Activated T-cell treated with anti-CD3 and anti-CD28 coated beads for 48 hours (primary cell): ENCODE results near the gene PRRT1.
A peak's percentile ranks its signal among the peaks of the same experiment; 100 is the strongest.
"Not testable (repeated sequence)": the region's sequence is repeated elsewhere in the genome, so short reads cannot be mapped to it uniquely, and the experiment has no call there.

Source experiments
- DNase-seq: peaks from one replicate; pipeline ENCODE4 v3.0.0-alpha.2; 2020; ENCODE audit warnings: low read depth

Gene PRRT1

DNA sequence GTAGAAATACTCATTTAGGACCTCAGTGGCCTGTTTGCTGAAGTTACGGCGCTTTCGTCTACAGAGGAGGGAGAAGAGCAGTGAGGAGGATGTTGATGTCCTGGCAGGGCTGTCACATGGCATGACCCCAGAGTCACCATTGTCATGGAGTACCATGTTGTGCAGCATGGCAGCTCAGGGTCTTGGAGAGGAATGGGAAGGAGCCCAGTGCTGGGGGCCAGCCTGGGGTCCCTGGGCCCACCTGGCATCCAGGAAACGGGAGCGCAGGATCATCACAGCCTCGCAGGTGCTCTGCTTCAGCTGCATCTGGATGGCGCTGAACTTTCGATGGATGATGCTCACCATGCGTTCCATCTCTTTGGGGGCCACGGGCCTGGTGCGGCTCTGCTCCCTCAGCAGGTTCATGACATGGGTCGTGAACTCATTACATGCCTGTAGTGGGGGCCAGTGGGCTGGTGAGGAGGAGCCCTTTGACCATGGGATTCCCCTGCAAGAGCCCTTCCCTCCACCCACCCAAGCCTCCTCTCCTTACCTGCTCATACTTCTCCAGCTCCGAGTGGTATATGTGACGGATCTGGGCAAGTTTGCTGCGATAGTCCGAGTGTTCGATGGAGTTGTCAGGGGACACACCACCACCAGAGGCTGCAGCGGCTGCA, 36.1 kb upstream of the PRRT1 start:
- DNase-seq = not testable (repeated sequence)

DNA sequence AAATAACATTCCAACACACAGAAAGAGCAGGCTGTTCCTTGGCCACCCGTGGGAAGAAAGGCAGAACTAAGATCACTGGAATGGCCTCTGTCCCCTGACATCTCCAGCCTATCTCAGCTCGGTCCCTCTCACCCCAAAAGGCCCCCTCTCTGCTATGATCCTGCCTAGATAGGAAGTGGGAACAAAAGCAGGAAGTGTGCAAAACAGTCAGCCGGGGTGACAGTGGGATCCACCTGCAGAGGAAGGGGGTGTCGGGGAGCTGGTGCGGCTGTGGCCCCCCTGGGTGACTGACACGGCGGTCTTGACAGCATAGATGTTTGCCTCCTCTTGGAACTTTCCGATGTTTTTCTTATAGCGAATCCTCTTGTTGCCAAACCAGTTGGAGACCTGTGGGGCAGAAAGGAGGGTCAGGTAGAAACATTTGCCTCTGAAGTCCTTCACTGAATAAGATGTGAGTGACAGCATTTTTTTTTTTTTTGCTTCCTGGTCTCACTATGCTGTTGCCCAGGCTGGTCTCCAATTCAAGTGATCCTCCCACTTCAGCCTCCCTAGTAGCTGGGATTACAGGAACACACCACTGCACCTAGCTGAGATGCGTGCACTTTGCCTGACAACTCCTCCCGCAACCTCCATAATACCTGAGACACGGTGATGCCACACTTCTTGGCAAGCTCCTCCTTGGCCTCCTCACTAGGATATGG, 35.4 kb upstream of the PRRT1 start:
- DNase-seq = no peak

DNA sequence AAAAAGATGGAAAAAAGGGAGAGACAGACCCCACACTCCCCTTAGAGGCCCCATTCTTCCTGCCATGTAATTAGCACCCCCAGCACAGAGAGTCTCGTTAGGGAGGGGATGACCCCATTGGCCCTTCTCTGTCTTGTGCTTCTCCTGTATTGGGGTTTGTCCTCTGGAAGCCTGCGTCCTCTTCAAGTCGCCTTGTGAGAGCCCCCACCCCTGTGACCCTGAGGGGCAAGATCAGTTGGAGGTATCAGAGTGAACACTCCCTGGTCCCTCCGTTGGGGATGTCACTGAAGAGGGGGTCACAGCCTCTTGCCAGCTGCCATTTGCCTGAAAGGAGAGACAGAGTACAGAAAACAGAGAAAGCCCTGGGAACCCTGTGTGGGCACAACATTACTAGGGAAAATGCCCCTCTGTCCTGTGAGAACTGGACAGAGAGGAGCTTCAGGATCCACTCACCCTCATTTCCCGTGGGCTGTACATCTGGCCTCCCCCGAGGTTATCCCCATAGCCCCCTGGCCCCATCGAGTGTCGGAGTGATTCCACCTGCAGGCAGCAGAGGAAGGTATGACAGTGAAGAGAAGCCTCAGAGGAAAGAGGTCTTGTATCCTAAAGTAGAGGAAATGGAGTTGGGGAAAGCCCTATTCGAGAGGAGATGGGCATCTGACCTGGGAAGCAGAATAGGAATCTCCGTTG, 34.6 kb upstream of the PRRT1 start:
- not testable (repeated sequence) for DNase-seq

DNA sequence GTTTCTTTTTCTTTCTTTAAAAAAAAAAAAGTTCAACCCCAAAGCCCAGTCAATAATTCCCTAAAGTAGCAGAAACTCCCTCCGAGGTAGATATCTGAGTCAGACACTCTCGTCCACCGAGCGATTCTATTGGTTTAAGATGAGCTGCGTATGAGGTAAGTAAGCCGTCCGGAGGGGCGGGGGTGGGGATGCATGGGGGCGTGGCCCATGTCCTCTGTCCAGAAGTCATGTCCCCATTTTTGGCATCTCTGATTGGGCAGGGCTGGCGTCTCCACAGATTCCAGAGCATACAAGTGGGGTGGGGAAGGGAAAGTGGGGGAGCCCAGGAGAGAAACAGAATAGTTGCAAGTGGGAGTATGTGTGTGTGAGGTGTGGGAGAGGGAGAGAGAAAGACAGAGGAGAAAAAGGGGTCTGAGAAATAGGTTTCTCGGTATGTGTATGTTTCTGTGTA, 34.0 kb upstream of the PRRT1 start:
- DNase-seq = peak; percentile 52

GRCh38 chr6:32184084-32184640, 32.4 kb upstream of the PRRT1 start, which contains the start of gene AGER:
AGER (minus strand) TSS chr6:32184253; CDS start chr6:32184222, 31 bp downstream.
- DNase-seq = no peak

- no peak for DNase-seq
Measured at GRCh38 chr6:32183483-32184083, 31.8 kb upstream of the PRRT1 start.

GRCh38 chr6:32183030-32183429, 31.3 kb upstream of the PRRT1 start:
- no peak for DNase-seq

DNA sequence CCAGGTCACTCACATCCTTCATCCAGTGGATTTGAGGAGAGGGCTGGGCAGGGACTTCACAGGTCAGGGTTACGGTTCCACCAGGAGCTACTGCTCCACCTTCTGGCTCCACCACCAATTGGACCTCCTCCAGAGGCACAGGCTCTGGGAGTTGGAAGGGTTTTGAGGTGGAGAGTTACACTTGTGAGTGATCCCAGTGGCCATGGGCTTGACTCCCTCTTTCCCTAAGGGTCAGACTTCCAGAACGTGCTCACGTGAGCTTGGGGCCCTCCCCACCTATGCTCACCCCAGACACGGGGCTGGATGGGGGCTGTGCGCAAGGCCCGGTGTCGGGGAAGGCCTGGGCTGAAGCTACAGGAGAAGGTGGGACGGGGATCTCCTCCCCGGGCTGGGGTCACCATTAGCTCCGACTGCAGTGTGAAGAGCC, 30.8 kb upstream of the PRRT1 start:
- DNase-seq = no peak

DNA sequence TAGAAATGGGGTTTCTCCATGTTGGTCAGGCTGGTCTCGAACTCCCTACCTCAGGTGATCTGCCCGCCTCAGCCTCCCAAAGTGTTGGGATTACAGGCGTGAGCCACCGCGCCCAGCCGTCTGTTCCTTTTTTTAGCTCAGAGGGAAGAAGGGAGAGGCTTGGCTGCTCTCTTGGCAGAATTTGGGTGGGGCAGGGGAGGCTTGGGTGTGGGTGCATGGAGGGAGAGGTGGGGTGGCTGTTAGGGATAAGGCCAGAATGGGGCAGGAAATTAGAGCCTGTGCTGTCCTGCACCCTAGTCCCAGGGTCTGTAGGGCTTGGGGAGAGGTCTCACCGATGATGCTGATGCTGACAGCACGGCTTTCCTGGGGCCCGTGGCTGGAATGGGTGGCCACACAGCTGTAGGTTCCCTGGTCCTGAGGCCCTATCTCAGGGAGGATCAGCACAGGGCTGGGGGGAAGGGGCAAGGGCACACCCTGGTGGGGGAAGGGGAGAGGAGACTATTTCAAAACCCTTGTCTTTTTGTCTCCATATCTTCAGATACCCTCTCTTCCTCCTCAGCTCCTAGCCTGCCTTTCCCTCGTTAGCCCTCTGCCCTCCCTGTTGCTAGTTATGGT, 30.3 kb upstream of the PRRT1 start:
- DNase-seq = no peak

- DNase-seq = no peak
Measured at GRCh38 chr6:32181148-32181702, 29.5 kb upstream of the PRRT1 start.

DNA sequence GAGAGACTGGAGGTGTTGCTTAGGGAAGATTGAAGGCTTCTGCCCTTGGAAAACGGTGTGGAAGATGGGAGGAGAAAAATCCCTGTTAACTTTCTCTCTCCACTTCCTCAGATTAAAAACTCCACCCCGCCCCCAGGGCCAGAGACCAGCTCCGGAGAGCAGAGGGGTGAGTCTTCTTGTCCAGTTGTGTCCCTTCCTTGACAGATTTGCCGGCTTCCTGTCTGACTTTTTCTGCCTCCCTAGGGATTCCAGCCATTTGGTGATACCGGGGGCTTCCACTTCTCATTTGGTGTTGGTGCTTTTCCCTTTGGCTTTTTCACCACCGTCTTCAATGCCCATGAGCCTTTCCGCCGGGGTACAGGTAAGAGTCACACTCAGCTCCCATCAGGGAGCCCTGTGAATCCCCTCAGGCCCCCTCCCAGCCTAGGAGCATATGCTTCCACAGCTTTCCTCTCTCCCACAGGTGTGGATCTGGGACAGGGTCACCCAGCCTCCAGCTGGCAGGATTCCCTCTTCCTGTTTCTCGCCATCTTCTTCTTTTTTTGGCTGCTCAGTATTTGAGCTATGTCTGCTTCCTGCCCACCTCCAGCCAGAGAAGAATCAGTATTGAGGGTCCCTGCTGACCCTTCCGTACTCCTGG, 28.1 kb upstream of the PRRT1 start:
- no peak for DNase-seq

GRCh38 chr6:32178547-32179440, 27.1 kb upstream of the PRRT1 start:
- DNase-seq = no peak

DNA sequence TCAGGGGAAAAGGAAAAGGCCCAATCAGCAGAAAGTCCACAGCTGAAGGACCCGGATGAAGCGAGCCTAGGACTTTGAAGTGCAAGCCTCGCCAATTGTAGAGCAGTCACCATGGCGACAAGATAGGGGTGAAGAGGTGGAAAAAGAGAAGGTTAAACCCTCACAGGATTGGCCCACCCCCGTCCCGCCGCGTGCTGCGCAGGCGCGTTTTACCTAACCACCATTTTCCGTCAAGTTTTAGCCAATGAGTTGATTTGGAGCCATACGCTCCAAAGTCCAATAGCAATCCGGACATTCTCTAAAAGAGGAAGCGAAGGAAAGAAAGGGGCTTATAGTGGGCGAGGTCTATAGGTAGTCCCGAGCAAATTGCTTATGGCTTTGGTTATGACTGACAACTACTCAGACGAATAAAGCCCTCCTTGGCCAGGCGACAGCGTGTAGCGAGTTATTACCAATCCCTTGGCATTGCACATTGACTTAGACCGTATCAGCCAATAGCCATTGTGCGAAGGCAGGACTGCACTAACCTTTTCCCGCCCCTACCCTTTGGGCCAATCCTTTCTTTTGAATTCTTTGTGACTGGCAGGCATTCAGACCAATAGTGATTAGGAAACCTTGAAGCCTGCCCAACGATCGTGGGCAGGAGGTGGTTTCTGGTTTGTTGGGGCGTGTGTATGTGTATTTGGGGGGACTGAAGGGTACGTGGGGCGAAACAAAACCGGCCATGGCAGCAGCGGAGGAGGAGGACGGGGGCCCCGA, 26.2 kb upstream of the PRRT1 start, which contains the start of gene RNF5:
Gene RNF5 (plus strand): TSS at position 618 of the 759 bp plus-strand sequence. CDS start 107 bp downstream, at position 725.
- peak; percentile 82 for DNase-seq

GRCh38 chr6:32177183-32177787, 25.5 kb upstream of the PRRT1 start:
- peak; percentile 33 for DNase-seq

- DNase-seq = no peak
Measured at GRCh38 chr6:32176476-32177182, 24.9 kb upstream of the PRRT1 start.

- peak; percentile 94 for DNase-seq
Measured at GRCh38 chr6:32175711-32176475, 24.2 kb upstream of the PRRT1 start, which contains the start of gene AGPAT1. AGPAT1 (minus strand) TSS chr6:32176084; CDS start chr6:32171496, 4,588 bp downstream.

GRCh38 chr6:32175322-32175710, 23.6 kb upstream of the PRRT1 start:
- DNase-seq = no peak
